ENCODE measurements around the gene RARA.
"Not testable (repeated sequence)": the region's sequence is repeated elsewhere in the genome, so short reads cannot be mapped to it uniquely, and the experiment has no call there.

Gene RARA

GRCh38 chr17:40371261-40371929, 62.4 kb downstream of the RARA start:
- Histone ChIP-seq H3K9me3 (ENCODE audit: control insufficient read depth, low read length) (no peaks in the 10 kb centered on the region), H3K4me3 (ENCODE audit: insufficient read depth in 1 of 2, low read depth in 1 of 2, low read length in 2 of 2) (no peak overlapping the region), H3K14ac (ENCODE audit: low read length in 2 of 2) (no peak overlapping the region), H3K23ac (ENCODE audit: low read length in 2 of 2) (no peak overlapping the region), H2AFZ (ENCODE audit: low read depth, low read length) (no peak overlapping the region), H2BK5ac (ENCODE audit: low read depth, low read length, poor library complexity, severe bottlenecking) (no peak overlapping the region), H4K91ac (ENCODE audit: low read length) (peak overlapping the region; percentile 12), H2BK12ac (ENCODE audit: low read length in 2 of 2) (no peak overlapping the region), H3K27me3 (ENCODE audit: control insufficient read depth in 1 of 2, insufficient read depth in 1 of 2, low read length in 2 of 2) (peaks cover 0 to 4% of the 10 kb centered on the region in 2 experiments), H3K79me1 (replicated peaks; ENCODE audit: low read length, poor library complexity, severe bottlenecking) (no peaks in the 10 kb centered on the region), H2AK5ac (ENCODE audit: low read length, severe bottlenecking) (peak overlapping the region; percentile 27), H4K8ac (ENCODE audit: low read length) (peak overlapping the region; percentile 15), H2BK15ac (ENCODE audit: low read depth, poor library complexity, severe bottlenecking) (no peak overlapping the region), H3K27ac (ENCODE audit: low read length, poor library complexity, severe bottlenecking) (no peak overlapping the region), H3K36me3 (ENCODE audit: control insufficient read depth in 1 of 2, insufficient read depth in 2 of 2, low read depth in 1 of 2, low read length in 2 of 2) (no peaks in the 10 kb centered on the region), H3K18ac (ENCODE audit: low read depth in 1 of 2, low read length in 2 of 2) (no peak overlapping the region), H3K9ac (ENCODE audit: low read length) (no peak overlapping the region), H3K4me2 (ENCODE audit: low read length, poor library complexity, severe bottlenecking) (no peak overlapping the region), H2BK120ac (ENCODE audit: low read depth, low read length) (peak overlapping the region; percentile 30), H3K4ac (ENCODE audit: low read depth in 1 of 2, low read length in 2 of 2) (no peak overlapping the region), H3K4me1 (ENCODE audit: control insufficient read depth, insufficient read depth, low read depth, low read length) (no peaks in the 10 kb centered on the region)
- DNase-seq, result no peak
- whole genome bisulfite sequencing, result 79% methylated on average over 16 of the region's 16 CpGs

GRCh38 chr17:40372031-40372430, 63.1 kb downstream of the RARA start:
- Histone ChIP-seq H2BK120ac (ENCODE audit: low read depth, low read length) (no peak overlapping the region), H2BK12ac (ENCODE audit: low read length in 2 of 2) (no peak overlapping the region), H3K14ac (ENCODE audit: low read length in 2 of 2) (no peak overlapping the region), H4K91ac (ENCODE audit: low read length) (no peak overlapping the region), H3K4me3 (ENCODE audit: insufficient read depth in 1 of 2, low read depth in 1 of 2, low read length in 2 of 2) (no peak overlapping the region), H2BK15ac (ENCODE audit: low read depth, poor library complexity, severe bottlenecking) (no peak overlapping the region), H2AFZ (ENCODE audit: low read depth, low read length) (no peak overlapping the region), H3K79me1 (replicated peaks; ENCODE audit: low read length, poor library complexity, severe bottlenecking) (no peaks in the 10 kb centered on the region), H3K36me3 (ENCODE audit: control insufficient read depth in 1 of 2, insufficient read depth in 2 of 2, low read depth in 1 of 2, low read length in 2 of 2) (no peaks in the 10 kb centered on the region), H3K4me2 (ENCODE audit: low read length, poor library complexity, severe bottlenecking) (no peak overlapping the region), H3K9ac (ENCODE audit: low read length) (no peak overlapping the region), H3K18ac (ENCODE audit: low read depth in 1 of 2, low read length in 2 of 2) (no peak overlapping the region), H3K23ac (ENCODE audit: low read length in 2 of 2) (no peak overlapping the region), H3K4ac (ENCODE audit: low read depth in 1 of 2, low read length in 2 of 2) (no peak overlapping the region), H3K4me1 (ENCODE audit: control insufficient read depth, insufficient read depth, low read depth, low read length) (no peaks in the 10 kb centered on the region), H3K27ac (ENCODE audit: low read length, poor library complexity, severe bottlenecking) (no peak overlapping the region), H3K27me3 (ENCODE audit: control insufficient read depth in 1 of 2, insufficient read depth in 1 of 2, low read length in 2 of 2) (peaks cover 0 to 4% of the 10 kb centered on the region in 2 experiments), H3K9me3 (ENCODE audit: control insufficient read depth, low read length) (no peaks in the 10 kb centered on the region), H2AK5ac (ENCODE audit: low read length, severe bottlenecking) (no peak overlapping the region), H2BK5ac (ENCODE audit: low read depth, low read length, poor library complexity, severe bottlenecking) (no peak overlapping the region), H4K8ac (ENCODE audit: low read length) (no peak overlapping the region)
- 96% methylated on average over 2 of the region's 2 CpGs for WGBS
- no peak for DNase-seq

GRCh38 chr17:40372644-40373043, 63.7 kb downstream of the RARA start:
- H3K14ac ChIP-seq (ENCODE audit: low read length in 2 of 2); H3K9me3 ChIP-seq (ENCODE audit: control insufficient read depth, low read length); H4K8ac ChIP-seq (ENCODE audit: low read length); H3K27ac ChIP-seq (ENCODE audit: low read length, poor library complexity, severe bottlenecking); H3K4me3 ChIP-seq (ENCODE audit: insufficient read depth in 1 of 2, low read depth in 1 of 2, low read length in 2 of 2); H3K9ac ChIP-seq (ENCODE audit: low read length); H2BK12ac ChIP-seq (ENCODE audit: low read length in 2 of 2); H3K4me2 ChIP-seq (ENCODE audit: low read length, poor library complexity, severe bottlenecking); H2BK120ac ChIP-seq (ENCODE audit: low read depth, low read length); H3K79me1 ChIP-seq (replicated peaks; ENCODE audit: low read length, poor library complexity, severe bottlenecking); H2BK15ac ChIP-seq (ENCODE audit: low read depth, poor library complexity, severe bottlenecking); H3K4ac ChIP-seq (ENCODE audit: low read depth in 1 of 2, low read length in 2 of 2); H2BK5ac ChIP-seq (ENCODE audit: low read depth, low read length, poor library complexity, severe bottlenecking); H3K18ac ChIP-seq (ENCODE audit: low read depth in 1 of 2, low read length in 2 of 2); H3K27me3 ChIP-seq (ENCODE audit: control insufficient read depth in 1 of 2, insufficient read depth in 1 of 2, low read length in 2 of 2); H4K91ac ChIP-seq (ENCODE audit: low read length); H3K36me3 ChIP-seq (ENCODE audit: control insufficient read depth in 1 of 2, insufficient read depth in 2 of 2, low read depth in 1 of 2, low read length in 2 of 2); H2AFZ ChIP-seq (ENCODE audit: low read depth, low read length); H3K23ac ChIP-seq (ENCODE audit: low read length in 2 of 2); H2AK5ac ChIP-seq (ENCODE audit: low read length, severe bottlenecking); H3K4me1 ChIP-seq (ENCODE audit: control insufficient read depth, insufficient read depth, low read depth, low read length); DNase-seq: not testable (repeated sequence)
- 66% methylated on average over 3 of the region's 4 CpGs for WGBS

- Histone ChIP-seq H3K4ac (ENCODE audit: low read depth in 1 of 2, low read length in 2 of 2) (no peak overlapping the region), H2AK5ac (ENCODE audit: low read length, severe bottlenecking) (no peak overlapping the region), H3K4me2 (ENCODE audit: low read length, poor library complexity, severe bottlenecking) (no peak overlapping the region), H3K18ac (ENCODE audit: low read depth in 1 of 2, low read length in 2 of 2) (no peak overlapping the region), H2BK15ac (ENCODE audit: low read depth, poor library complexity, severe bottlenecking) (no peak overlapping the region), H2BK120ac (ENCODE audit: low read depth, low read length) (no peak overlapping the region), H3K9me3 (ENCODE audit: control insufficient read depth, low read length) (no peaks in the 10 kb centered on the region), H2BK5ac (ENCODE audit: low read depth, low read length, poor library complexity, severe bottlenecking) (no peak overlapping the region), H3K9ac (ENCODE audit: low read length) (no peak overlapping the region), H3K27ac (ENCODE audit: low read length, poor library complexity, severe bottlenecking) (no peak overlapping the region), H3K79me1 (replicated peaks; ENCODE audit: low read length, poor library complexity, severe bottlenecking) (no peaks in the 10 kb centered on the region), H4K8ac (ENCODE audit: low read length) (no peak overlapping the region), H3K23ac (ENCODE audit: low read length in 2 of 2) (no peak overlapping the region), H3K4me3 (ENCODE audit: insufficient read depth in 1 of 2, low read depth in 1 of 2, low read length in 2 of 2) (no peak overlapping the region), H3K27me3 (ENCODE audit: control insufficient read depth in 1 of 2, insufficient read depth in 1 of 2, low read length in 2 of 2) (peaks cover 0 to 4% of the 10 kb centered on the region in 2 experiments), H2BK12ac (ENCODE audit: low read length in 2 of 2) (no peak overlapping the region), H4K91ac (ENCODE audit: low read length) (no peak overlapping the region), H3K4me1 (ENCODE audit: control insufficient read depth, insufficient read depth, low read depth, low read length) (no peaks in the 10 kb centered on the region), H3K14ac (ENCODE audit: low read length in 2 of 2) (no peak overlapping the region), H3K36me3 (ENCODE audit: control insufficient read depth in 1 of 2, insufficient read depth in 2 of 2, low read depth in 1 of 2, low read length in 2 of 2) (no peaks in the 10 kb centered on the region), H2AFZ (ENCODE audit: low read depth, low read length) (no peak overlapping the region)
- peak; percentile 82 for DNase-seq
- 82% methylated on average over 2 of the region's 4 CpGs for WGBS
Measured at GRCh38 chr17:40373324-40373723, 64.3 kb downstream of the RARA start.
